Progenitor cell of endocrine pancreas (in vitro differentiated cells): ENCODE data around the gene MICOS13. TPM values are rescaled to one million over a fixed set of nuclear protein-coding genes. Genes with fewer than 3 reads are reported as not detected.

Experiments
- DNase-seq: peaks from one replicate; pipeline ENCODE4 v3.0.0; 2021; ENCODE audit warnings: low spot score; ENCODE audit not compliant: unreplicated experiment
- H3K27ac Mint-ChIP-seq: 2 replicates; pipeline ENCODE4 v1.8.0; 2021; ENCODE audit warnings: mild to moderate bottlenecking, moderate library complexity, mixed read lengths
- H3K27me3 Mint-ChIP-seq: 2 replicates; pipeline ENCODE4 v1.8.0; 2021; ENCODE audit warnings: mixed read lengths
- H3K36me3 Mint-ChIP-seq: 2 replicates; pipeline ENCODE4 v1.8.0; 2022; ENCODE audit warnings: mixed read lengths; ENCODE audit not compliant: insufficient read depth
- H3K4me1 Mint-ChIP-seq: 2 replicates; pipeline ENCODE4 v1.8.0; 2021; ENCODE audit warnings: low read depth, mixed read lengths
- H3K4me3 Mint-ChIP-seq: 2 replicates; pipeline ENCODE4 v1.8.0; 2021; ENCODE audit warnings: low read depth, mild to moderate bottlenecking, moderate library complexity, mixed read lengths
- H3K9me3 Mint-ChIP-seq: 2 replicates; pipeline ENCODE4 v1.8.0; 2021; ENCODE audit warnings: low read depth, mixed read lengths
- CTCF ChIP-seq: fragments of 200-600 bp; sonication (generic); IDR thresholded peaks from one replicate; pipeline ENCODE4 v1.5.0; 2021; ENCODE audit warnings: antibody characterized with exemption, mild to moderate bottlenecking; ENCODE audit not compliant: unreplicated experiment
- total RNA-seq: library from RNA; stranded (reverse); gene quantifications from 2 replicates; pipeline ENCODE4 v1.2.1, GENCODE V29; 2021

MICOS13 gene
- total RNA-seq, 1 donor from 2014 or later, result 29.7 TPM

GRCh38 chr19:5711713-5712161 is 31.4 kb upstream of the MICOS13 start:
- no peaks in the 10 kb centered on the region for H3K27me3 Mint-ChIP-seq
- H3K27ac Mint-ChIP-seq, result no peak overlapping the region
- no peak for TF ChIP-seq CTCF
- DNase-seq, result no peak
- H3K9me3 Mint-ChIP-seq, result no peaks in the 10 kb centered on the region
- peaks cover 4% of the 10 kb centered on the region for H3K36me3 Mint-ChIP-seq
- no peaks in the 10 kb centered on the region for H3K4me1 Mint-ChIP-seq
- no peak overlapping the region for H3K4me3 Mint-ChIP-seq

GRCh38 chr19:5711025-5711424 is 30.7 kb upstream of the MICOS13 start:
- Mint-ChIP-seq H3K4me3 (no peak overlapping the region), H3K27ac (no peak overlapping the region), H3K36me3 (peaks cover 6% of the 10 kb centered on the region), H3K4me1 (no peaks in the 10 kb centered on the region), H3K9me3 (no peaks in the 10 kb centered on the region), H3K27me3 (no peaks in the 10 kb centered on the region)
- DNase-seq, result no peak
- TF ChIP-seq CTCF, result no peak

GRCh38 chr19:5707576-5708575 is 27.6 kb upstream of the MICOS13 start:
- H3K4me3 Mint-ChIP-seq, result no peak overlapping the region
- no peak for TF ChIP-seq CTCF
- no peaks in the 10 kb centered on the region for H3K9me3 Mint-ChIP-seq
- H3K27ac Mint-ChIP-seq, result no peak overlapping the region
- no peaks in the 10 kb centered on the region for H3K4me1 Mint-ChIP-seq
- peaks cover 12% of the 10 kb centered on the region for H3K36me3 Mint-ChIP-seq
- DNase-seq, result no peak
- no peaks in the 10 kb centered on the region for H3K27me3 Mint-ChIP-seq

- peaks cover 12% of the 10 kb centered on the region for H3K36me3 Mint-ChIP-seq
- no peak overlapping the region for H3K4me3 Mint-ChIP-seq
These were observed 26.7 kb upstream of the MICOS13 start for GRCh38 chr19:5706876-5707573.

More at GRCh38 chr19:5706876-5707573, 26.7 kb upstream of the MICOS13 start:
- H3K27ac Mint-ChIP-seq, result peak overlapping the region; percentile 20
- no peaks in the 10 kb centered on the region for H3K9me3 Mint-ChIP-seq
- no peaks in the 10 kb centered on the region for H3K27me3 Mint-ChIP-seq
- H3K4me1 Mint-ChIP-seq, result no peaks in the 10 kb centered on the region
- no peak for TF ChIP-seq CTCF
- no peak for DNase-seq
